HG03097 (cell line): ENCODE results near the gene SLC35B1.
A peak's percentile ranks its signal among the peaks of the same experiment; 100 is the strongest.

Source experiments
- ATAC-seq: cut with Tn5 transposase; IDR thresholded peaks from one replicate; pipeline ENCODE4 v1.9.1; 2021; ENCODE audit not compliant: unreplicated experiment, low FRiP score

SLC35B1 gene

DNA sequence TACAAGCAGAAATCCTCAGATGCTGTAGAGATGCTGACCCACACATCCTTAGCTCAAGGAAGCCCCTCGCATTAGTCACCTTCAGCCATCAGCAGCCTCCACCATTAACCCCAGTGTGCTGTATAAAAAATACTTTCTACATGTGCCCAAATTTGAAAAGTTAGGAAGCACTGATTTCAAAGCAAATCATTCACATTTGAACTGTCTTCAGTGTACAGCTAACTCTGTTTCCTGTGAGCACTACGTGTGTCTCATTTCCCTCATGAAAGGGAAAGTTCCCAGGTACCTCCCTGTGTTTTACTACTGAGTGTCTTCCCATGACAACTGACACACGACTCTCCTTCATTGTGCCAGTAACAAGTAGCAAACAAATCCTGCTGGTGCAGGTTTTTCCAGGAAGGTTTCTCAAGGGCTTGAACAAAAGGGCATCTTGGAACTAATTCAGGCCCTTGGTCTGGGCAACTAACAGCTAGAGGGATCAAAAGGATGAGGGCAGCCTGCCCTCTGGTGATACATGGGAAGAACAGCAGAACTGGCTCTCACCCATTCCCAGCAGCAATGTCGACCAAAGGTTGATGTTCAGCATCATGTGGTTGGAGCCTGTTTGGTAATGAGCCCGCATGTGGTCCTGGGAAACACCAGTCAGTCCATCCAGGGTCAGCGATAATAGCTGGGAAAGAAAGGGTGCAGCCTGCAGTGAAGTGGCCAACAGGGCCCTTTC, 4.0 kb downstream of the SLC35B1 start:
- ATAC-seq = no peak

GRCh38 chr17:49700960-49701359, 6.8 kb downstream of the SLC35B1 start:
- ATAC-seq = no peak

DNA sequence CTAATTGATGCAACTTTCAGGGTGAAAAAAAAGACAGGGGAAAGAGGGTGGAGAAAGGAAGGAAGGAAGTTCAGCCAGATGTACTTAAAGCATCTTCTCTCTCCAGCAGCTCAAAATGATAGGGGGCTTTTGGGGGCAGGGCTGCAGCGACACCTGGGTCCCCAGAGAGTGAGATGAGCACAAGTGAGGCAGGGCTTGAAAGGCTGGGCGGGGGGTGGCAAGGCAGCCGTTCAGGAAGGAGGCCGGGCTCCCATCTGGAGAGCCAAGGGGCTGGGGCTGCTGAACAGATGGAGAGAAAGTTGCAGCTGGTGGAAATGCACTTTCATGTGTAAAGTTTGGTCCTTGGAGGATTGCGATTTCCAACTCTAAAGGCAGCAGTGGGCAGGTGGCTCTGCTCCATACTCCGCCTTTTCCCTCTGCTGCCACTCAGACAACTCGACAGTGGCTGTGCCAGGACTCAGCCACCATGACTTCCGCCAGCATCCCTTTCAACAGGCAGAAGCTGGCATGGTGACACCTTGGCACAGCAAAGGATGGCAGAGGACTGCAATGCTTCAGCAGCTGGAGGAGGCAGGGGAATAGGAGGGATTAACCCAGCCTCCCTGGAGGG, 7.7 kb downstream of the SLC35B1 start:
- no peak for ATAC-seq

DNA sequence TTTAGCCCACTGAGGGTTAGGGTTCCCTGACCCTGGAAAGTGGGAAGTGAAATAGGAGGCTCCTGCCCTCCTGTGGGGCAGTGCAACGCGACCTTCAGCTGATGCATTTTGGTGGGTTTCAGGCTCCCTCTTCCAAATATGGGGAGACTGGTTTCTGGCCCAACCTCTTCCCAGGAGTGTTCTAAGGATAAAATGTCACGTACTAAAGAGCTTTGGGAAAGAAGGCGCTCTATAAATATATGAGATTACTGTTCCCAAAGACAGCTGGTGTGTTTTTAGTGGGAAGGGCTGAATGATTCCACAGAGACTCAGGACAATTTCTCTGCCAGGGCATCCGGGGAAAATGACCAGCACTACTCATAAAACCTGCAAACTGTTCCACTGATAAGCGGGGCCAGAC, 9.8 kb downstream of the SLC35B1 start:
- no peak for ATAC-seq

DNA sequence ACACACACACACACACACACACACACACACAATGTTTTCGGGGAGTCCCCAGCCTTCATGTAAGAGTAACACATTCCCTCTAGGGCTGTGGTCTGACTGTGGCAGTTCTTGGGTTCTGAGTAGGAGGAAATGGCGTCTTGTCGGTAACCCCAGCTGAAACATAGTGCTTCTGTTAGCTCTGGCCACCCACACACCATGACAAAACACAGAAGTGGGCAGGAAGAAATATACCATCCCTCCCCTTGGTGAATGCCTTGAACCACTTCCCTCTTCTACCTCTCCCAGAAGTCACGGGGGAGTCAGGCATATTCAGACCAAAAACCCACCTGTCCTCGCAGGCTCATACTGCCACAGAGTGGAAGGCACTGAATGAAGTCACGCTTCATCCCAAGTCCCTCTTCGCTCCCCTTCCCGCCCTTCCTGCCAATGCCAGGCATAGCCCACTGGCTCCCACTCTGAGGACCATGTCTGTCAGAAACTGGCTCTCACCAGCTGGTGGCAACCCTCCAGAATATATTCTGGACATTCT, 11.5 kb downstream of the SLC35B1 start:
- no peak for ATAC-seq

- ATAC-seq = no peak
Observed at GRCh38 chr17:49695698-49696232, 12.0 kb downstream of the SLC35B1 start.

GRCh38 chr17:49694847-49695697, 12.7 kb downstream of the SLC35B1 start:
- no peak for ATAC-seq

- ATAC-seq = no peak
Observed at GRCh38 chr17:49692751-49693150, 15.0 kb downstream of the SLC35B1 start.

- ATAC-seq = no peak
Observed at GRCh38 chr17:49691677-49692191, 16.0 kb downstream of the SLC35B1 start.

- ATAC-seq = no peak
Observed at GRCh38 chr17:49691086-49691676, 16.6 kb downstream of the SLC35B1 start.

GRCh38 chr17:49690256-49690655, 17.5 kb downstream of the SLC35B1 start:
- ATAC-seq = no peak

DNA sequence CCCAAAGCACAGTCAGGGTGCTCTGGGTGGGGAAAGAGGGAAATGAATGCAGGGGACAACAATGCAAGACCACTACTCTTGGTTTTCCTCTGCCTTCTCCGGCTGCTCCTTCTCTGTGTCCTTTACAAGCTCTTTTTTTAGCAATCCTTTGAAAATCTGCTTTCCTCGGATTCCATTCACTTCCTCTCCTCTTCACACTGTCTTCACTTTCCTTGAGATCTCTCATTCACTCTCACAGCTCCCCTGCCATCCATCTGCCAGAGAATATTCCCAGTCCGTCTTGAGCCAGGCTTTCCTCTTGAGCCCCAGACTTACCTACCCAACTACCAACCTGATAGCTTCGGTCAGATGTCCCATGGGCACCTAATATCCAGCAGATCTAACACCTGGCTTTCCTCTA, 18.9 kb downstream of the SLC35B1 start:
- ATAC-seq = no peak

DNA sequence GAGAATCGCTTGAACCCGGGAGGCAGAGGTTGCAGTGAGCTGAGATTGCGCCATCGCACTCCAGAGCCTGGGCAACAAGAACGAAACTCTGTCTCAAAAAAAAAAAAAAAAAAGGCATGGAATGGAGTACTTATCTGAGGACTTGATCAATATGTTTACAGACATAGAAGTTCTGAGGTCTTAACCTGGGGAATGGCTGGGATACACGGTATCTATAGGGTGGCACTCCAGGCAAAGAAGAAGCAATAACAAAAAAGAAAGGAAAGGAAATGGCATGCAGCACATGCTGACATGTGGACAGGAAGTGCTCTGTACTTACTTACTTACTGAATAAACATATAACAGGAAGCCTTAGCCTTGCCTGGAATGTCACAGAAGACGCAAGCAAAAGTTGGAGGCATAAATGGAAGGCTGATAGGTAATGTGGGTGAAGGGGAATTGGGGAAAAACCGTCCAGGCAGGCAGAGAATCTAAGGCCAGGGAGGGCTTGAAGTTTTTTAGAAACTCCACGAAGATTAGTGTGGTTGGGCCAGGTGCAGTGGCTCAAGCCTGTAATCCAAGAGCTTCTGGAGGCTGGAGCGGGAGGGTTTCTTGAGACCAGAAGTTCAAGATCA, 19.8 kb downstream of the SLC35B1 start:
- no peak for ATAC-seq

DNA sequence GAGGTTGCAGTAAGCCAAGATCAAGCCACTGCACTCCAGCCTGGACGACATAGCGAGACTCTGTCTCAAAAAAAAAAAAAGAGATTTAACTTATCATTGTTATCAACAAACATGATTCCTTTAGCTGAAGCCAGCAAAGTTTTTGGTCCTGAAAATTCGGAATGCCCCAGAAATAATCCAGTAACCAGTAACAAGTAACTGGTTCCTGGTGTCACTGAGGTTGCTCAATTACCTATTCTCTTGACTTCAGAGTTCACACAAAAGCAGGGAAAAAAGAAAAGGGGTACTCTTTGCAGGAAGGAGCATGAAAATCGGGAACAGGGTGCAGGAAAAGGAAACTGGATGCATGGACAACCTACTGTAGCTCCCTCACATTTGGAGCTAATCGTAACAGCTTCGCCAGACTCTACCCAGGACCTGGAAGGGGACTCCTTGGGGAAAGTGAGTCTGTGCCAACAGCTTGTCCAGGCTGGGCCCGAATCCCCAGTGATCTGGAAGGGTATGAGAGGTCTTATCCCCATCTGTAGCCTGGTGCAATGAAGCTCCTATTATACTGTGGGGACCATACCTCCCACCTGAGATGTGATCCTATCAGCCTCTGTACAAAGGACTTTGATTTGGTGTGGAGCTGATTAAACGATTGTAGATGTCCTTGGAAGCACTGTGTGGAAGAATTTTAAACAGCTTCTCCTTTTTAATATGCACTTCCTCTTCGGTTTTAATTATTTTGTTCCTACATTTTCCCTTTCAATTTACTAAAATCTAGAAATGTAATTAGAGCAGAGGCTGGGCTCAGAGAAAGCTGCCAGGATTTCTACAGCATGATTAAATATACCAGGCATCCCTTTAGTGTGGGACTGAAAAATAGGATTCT, 26.4 kb downstream of the SLC35B1 start:
- ATAC-seq = no peak

DNA sequence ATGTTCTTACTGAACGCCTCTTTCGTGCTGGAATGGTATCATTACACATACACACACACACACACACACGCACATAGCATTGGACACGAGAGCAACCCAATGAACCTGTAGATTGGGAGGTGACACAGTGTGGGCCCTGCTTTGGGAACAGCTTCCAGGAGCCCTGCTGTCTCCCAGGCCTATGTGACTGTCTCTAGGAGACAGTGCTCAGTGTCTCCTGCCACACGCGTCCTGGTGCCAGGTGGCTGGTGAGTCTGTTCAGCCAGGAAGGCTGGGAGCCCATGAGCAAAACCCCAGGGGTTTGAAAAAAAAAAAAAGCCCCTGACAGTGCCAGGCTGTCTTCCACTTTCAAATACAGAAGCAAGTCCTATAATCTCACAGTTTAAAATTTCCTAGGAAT, 27.4 kb downstream of the SLC35B1 start:
- ATAC-seq = no peak

DNA sequence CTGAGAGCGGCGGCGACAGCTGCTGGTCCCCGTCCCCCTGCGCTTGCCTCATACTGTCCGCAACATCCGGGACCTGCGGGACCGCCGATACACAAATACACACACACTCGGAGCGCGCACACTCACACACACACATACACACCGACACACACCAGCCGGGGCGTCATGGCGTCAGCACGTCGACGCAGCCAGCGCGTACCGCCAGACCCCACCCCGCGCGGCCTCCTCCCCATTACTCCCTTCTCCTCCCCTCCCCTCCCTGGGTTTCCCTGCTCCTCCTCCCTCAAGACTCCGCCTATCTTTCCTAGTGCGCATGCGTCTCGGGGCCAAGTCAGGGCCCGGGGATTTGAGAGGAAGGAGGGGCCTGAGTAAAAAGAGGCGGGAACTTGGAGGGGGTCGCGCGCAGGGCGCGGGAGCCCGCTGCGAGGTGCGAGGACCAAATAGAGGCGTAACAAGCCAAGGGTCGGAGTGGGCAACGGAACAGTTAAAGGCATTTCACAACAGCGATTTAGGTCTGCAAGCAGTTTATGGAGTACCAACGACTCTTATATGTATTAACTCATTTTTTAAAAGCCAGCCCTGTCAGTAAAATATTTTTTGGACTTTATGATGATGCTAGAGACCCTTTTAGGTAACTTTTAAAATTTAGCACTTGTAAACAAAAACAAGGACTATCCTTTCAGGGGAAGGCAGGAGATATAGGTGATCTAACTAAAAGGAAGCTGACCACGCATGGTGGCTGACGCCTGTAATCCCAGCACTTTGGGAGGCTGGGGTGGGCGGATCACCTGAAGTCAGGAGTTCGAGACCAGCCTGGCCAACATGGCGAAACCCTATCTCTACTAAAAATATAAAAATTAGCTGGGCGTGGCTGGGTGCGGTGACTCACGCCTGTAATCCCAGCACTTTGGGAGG, 29.6 kb downstream of the SLC35B1 start, which contains the start of gene SPOP:
Gene SPOP (minus strand): TSS at position 165 of the 915 bp plus-strand sequence. CDS start 55,287 bp downstream, outside the sequence.
- ATAC-seq = peak; percentile 75

DNA sequence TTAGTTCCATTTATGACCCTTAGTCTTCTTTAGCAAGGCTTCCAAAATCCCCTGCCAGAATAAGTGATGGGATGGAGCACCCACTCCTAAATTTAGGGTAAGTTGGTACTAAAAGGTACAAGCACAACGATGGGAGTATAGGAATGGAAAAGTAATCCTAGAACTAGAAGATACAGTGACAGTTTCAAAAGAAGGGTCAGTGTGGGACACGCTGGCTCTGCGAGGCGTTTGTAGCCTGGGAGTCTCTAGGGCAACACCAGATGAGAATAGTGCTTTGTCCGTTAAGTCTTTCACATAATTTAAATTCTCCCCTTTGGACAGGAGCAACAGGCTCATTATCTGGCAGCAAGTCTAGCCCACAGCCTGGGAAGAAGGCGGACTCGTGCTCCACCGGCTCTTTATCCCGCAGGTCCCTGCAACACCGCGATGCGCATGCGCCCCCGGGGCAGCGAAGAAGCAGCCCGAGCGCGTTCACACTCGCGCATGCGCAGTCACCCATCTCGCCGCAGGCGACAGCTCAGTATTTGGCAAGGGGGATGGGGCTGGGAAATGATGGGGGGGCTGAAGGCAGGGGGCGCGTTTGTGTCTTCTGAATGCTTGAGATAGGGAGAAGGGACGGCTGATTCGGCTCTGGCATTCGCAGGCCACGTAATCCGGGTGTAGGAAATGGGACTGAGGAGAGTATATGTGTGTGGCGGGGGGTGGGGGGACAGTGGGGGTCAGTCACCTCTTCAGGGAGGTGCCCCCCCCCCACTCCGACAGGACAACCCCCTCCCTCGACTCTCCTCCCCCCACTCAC, 30.4 kb downstream of the SLC35B1 start:
- peak; percentile 38 for ATAC-seq
